HepG2 (cell line): Measurements from ENCODE around the gene RNF11. TPM values are rescaled to one million over a fixed set of nuclear protein-coding genes. Genes with fewer than 3 reads are reported as not detected.

Experiments
- ATAC-seq: fragments of 200-7000 bp; cut with Tn5 transposase; 3 replicates; pipeline ENCODE4 v1.9.1; 2020; ENCODE audit warnings: mild to moderate bottlenecking, moderate library complexity
- BruUV-seq: library from RNA; stranded (reverse); fragments of 400-500 nt; replicated peaks from 2 replicates; lab custom pipeline; 2021; lab: Mats Ljungman, UMichigan
- CTCF ChIA-PET: fragments of 300-600 bp; formaldehyde crosslinking; extraction: SDS; loops from one replicate; lab custom pipeline; 2021; ENCODE audit warnings: low total read pairs, inconsistent platforms, low intra/inter-chr PET ratio; lab: Yijun Ruan, JAX
- POLR2A ChIA-PET: fragments of 350-600 bp; sonication (Branson Sonifier 250); formaldehyde crosslinking; loops from one replicate; lab custom pipeline; 2020; ENCODE audit warnings: antibody characterized with exemption, inconsistent platforms; lab: Yijun Ruan, JAX
- DNase-seq: peaks from one replicate; pipeline ENCODE4 v3.0.0-alpha.2; 2015; ENCODE audit warnings: low spot score
- FAIRE-seq: peaks from 3 replicates; lab custom pipeline; 2011; peaks lifted over from hg19 to GRCh38; lab: Jason Lieb, UNC
- H2AFZ ChIP-seq: one replicate; pipeline ENCODE4 v1.6.1; 2011; ENCODE audit warnings: low read length, inconsistent platforms
- H3K27ac ChIP-seq: fragments of 300-600 bp; 3 replicates; pipeline ENCODE4 v1.8.0; 2011; ENCODE audit warnings: mixed run types, mild to moderate bottlenecking, mixed read lengths, low read length, inconsistent platforms; ENCODE audit not compliant: insufficient read depth; ENCODE audit errors: extremely low read length
- H3K27me3 ChIP-seq, 2 experiments: fragments of 200-600 bp in 1 of 2; 2 replicates in 1 of 2; 3 replicates in 1 of 2; pipeline versions ENCODE4 v1.6.0 to v1.8.0; 2011; ENCODE audit warnings: low read length in 2 of 2, mild to moderate bottlenecking in 2 of 2, moderate library complexity in 2 of 2, inconsistent platforms in 1 of 2; ENCODE audit not compliant: insufficient read depth in 2 of 2, control insufficient read depth in 1 of 2
- H3K36me3 ChIP-seq, 2 experiments: fragments of 200-600 bp in 1 of 2; replicated peaks in 1 of 2; 2 replicates in 1 of 2; 3 replicates in 1 of 2; pipeline versions ENCODE4 v1.5.1 to v1.8.0; 2011; ENCODE audit warnings: low read length in 2 of 2, inconsistent platforms in 1 of 2; ENCODE audit not compliant: insufficient read depth in 2 of 2, control insufficient read depth in 1 of 2
- H3K4me1 ChIP-seq: 2 replicates; pipeline ENCODE4 v1.5.1; 2012; ENCODE audit warnings: low read length, inconsistent platforms; ENCODE audit not compliant: insufficient read depth
- H3K4me2 ChIP-seq: 2 replicates; pipeline ENCODE4 v1.6.0; 2011; ENCODE audit warnings: low read depth, low read length, inconsistent platforms
- H3K4me3 ChIP-seq, 3 experiments: fragments of 200-600 bp in 1 of 3; sonication (generic), shearing (Covaris generic) in 1 of 3; replicated peaks in 1 of 3; 2 replicates each; pipeline ENCODE4 v1.5.1; 2011 to 2016; ENCODE audit warnings: low read length in 3 of 3, inconsistent platforms in 2 of 3, low read depth in 2 of 3, mild to moderate bottlenecking in 2 of 3, control low read depth in 1 of 3, mixed read lengths in 1 of 3; ENCODE audit not compliant: insufficient read depth in 1 of 3
- H3K79me2 ChIP-seq: one replicate; pipeline ENCODE4 v1.6.1; 2011; ENCODE audit warnings: low read length, inconsistent platforms; ENCODE audit not compliant: insufficient read depth
- H3K9ac ChIP-seq: 2 replicates; pipeline ENCODE4 v1.6.0; 2011; ENCODE audit warnings: mild to moderate bottlenecking, low read depth, low read length, inconsistent platforms; ENCODE audit not compliant: insufficient read depth
- H3K9me3 ChIP-seq: 2 replicates; pipeline ENCODE4 v1.5.1; 2012; ENCODE audit warnings: mild to moderate bottlenecking, low read length
- H4K20me1 ChIP-seq: 2 replicates; pipeline ENCODE4 v1.6.0; 2011; ENCODE audit warnings: inconsistent platforms, mild to moderate bottlenecking, low read length, moderate library complexity; ENCODE audit not compliant: insufficient read depth
- JUN ChIP-seq: sonication (generic); formaldehyde crosslinking; IDR thresholded peaks from 2 replicates; pipeline ENCODE4 v1.4.0; 2020; ENCODE audit warnings: mild to moderate bottlenecking, missing genetic modification reagents
- SIN3B ChIP-seq: fragments of 150-350 bp; IDR thresholded peaks from 2 replicates; pipeline ENCODE4 v1.6.1; 2014; ENCODE audit warnings: low read length
- ZFP62 ChIP-seq: sonication (generic); formaldehyde crosslinking; IDR thresholded peaks from 2 replicates; pipeline ENCODE4 v1.4.0; 2020; ENCODE audit warnings: missing genetic modification reagents
- ZMAT3 ChIP-seq: sonication (generic); formaldehyde crosslinking; conservative IDR thresholded peaks from 2 replicates; pipeline ENCODE4 v1.7.0; 2021; ENCODE audit warnings: missing genetic modification reagents
- ZNF230 ChIP-seq: sonication (generic); formaldehyde crosslinking; IDR thresholded peaks from 2 replicates; pipeline ENCODE4 v1.4.0; 2020; ENCODE audit warnings: mild to moderate bottlenecking, missing genetic modification reagents
- ZNF280B ChIP-seq: sonication (generic); formaldehyde crosslinking; IDR thresholded peaks from 2 replicates; pipeline ENCODE4 v1.5.0; 2020; ENCODE audit warnings: missing genetic modification reagents, mild to moderate bottlenecking, borderline replicate concordance
- ZNF33A ChIP-seq: sonication (generic); formaldehyde crosslinking; IDR thresholded peaks from 2 replicates; pipeline ENCODE4 v1.5.1; 2020; ENCODE audit warnings: missing genetic modification reagents, mild to moderate bottlenecking, moderate library complexity, borderline replicate concordance
- ZNF407 ChIP-seq: sonication (generic); formaldehyde crosslinking; IDR thresholded peaks from one replicate; pipeline ENCODE4 v1.5.1; 2020; ENCODE audit warnings: mild to moderate bottlenecking, missing genetic modification reagents; ENCODE audit errors: not compliant biosample characterization
- ZNF724P ChIP-seq: sonication (generic); formaldehyde crosslinking; IDR thresholded peaks from 2 replicates; pipeline ENCODE4 v1.8.0; 2022; ENCODE audit warnings: missing genetic modification reagents, borderline replicate concordance
- ZNF790 ChIP-seq: sonication (generic); formaldehyde crosslinking; IDR thresholded peaks from 2 replicates; pipeline ENCODE4 v1.8.0; 2022; ENCODE audit warnings: missing genetic modification reagents, mild to moderate bottlenecking, borderline replicate concordance
- WGBS: methylation state at CpG from one replicate; pipeline ENCODE4 v1.1.6; 2017; ENCODE audit warnings: low lambda C conversion rate; 5-methylcytosine and 5-hydroxymethylcytosine counted together
- in situ Hi-C: cut with HindIII; loops from 2 replicates; pipeline ENCODE4 v1.10.0; 2017; ENCODE audit warnings: low pct_unique_long_range_greater_than_20kb; ENCODE audit not compliant: extremely low pct_ligation_motif_present
- intact Hi-C: fragments of 100-400 bp; cut with micrococcal nuclease; formaldehyde crosslinking; loops from one replicate; pipeline ENCODE4 v1.10.0; 2022; ENCODE audit not compliant: unreplicated experiment
- polyA plus RNA-seq, 8 experiments: library from polyadenylated mRNA; depleted of rRNA in 3 of 8; stranded (reverse) in 7 of 8; unstranded in 1 of 8; fragments of >200 nt; fragmentation: Illumina TruSeq in 4 of 8; extraction: Trizol in 4 of 8; gene quantifications; 2 replicates each; pipeline versions ENCODE4 v1.2.1 to v1.2.3, GENCODE V29; 2011 to 2016; ENCODE audit warnings: low read depth in 4 of 8, missing spikeins in 1 of 8, mixed read lengths in 1 of 8; ENCODE audit not compliant: insufficient read depth in 1 of 8
- total RNA-seq, 5 experiments: library from RNA; depleted of rRNA; stranded (reverse); fragments of >200 nt; fragmentation: Illumina TruSeq; extraction: Trizol; gene quantifications; 2 replicates each; pipeline ENCODE4 v1.2.3, GENCODE V29; 2016; ENCODE audit warnings: low read depth in 1 of 5

The RNF11 gene
- total and polyA plus RNA-seq, 2 of the 13 experiments (the other 11 are each of a cell fraction or from before 2014, with no cell fraction given) = 41.2 to 48.8 TPM

- no peaks in the 10 kb centered on the region for H3K36me3 ChIP-seq
- H3K4me2 ChIP-seq = no peak overlapping the region
- no peaks in the 10 kb centered on the region for H3K79me2 ChIP-seq
- no peak for ATAC-seq
- H3K4me1 ChIP-seq = peaks cover 29% of the 10 kb centered on the region
- TF ChIP-seq ZMAT3 (CRISPR knock-in tag) = no peak
- TF ChIP-seq ZFP62 = no peak
- TF ChIP-seq ZNF724P (CRISPR knock-in tag) = no peak
- TF ChIP-seq, all 625 proteins: peak for 0
- no peak for FAIRE-seq
- H3K27ac ChIP-seq = no peak overlapping the region
- no peaks in the 10 kb centered on the region for H3K27me3 ChIP-seq
- intact Hi-C loops (no loop called here), in situ Hi-C loops (no loop called here)
- 67% methylated on average over 5 of the region's 5 CpGs for WGBS
- no peak overlapping the region for H2AFZ ChIP-seq
- ChIA-PET POLR2A (no interaction called here), CTCF (no interaction called here)
- no peaks in the 10 kb centered on the region for H3K9me3 ChIP-seq
- no peak overlapping the region for H3K4me3 ChIP-seq
- DNase-seq = no peak
- H3K9ac ChIP-seq = no peak overlapping the region
- BruUV-seq = no TSS peak
- H4K20me1 ChIP-seq = no peaks in the 10 kb centered on the region
Measured at GRCh38 chr1:51311826-51312225, 75.8 kb downstream of the RNF11 start.

- Histone ChIP-seq H3K4me2 (no peak overlapping the region), H3K27ac (no peak overlapping the region), H3K27me3 (no peaks in the 10 kb centered on the region), H3K4me3 (no peak overlapping the region), H3K9ac (no peak overlapping the region), H4K20me1 (no peaks in the 10 kb centered on the region), H3K79me2 (no peaks in the 10 kb centered on the region), H3K4me1 (peaks cover 30% of the 10 kb centered on the region), H3K9me3 (no peaks in the 10 kb centered on the region), H3K36me3 (no peaks in the 10 kb centered on the region), H2AFZ (no peak overlapping the region)
- intact Hi-C loops (no loop called here), in situ Hi-C loops (no loop called here)
- DNase-seq = no peak
- ATAC-seq = no peak
- CTCF ChIA-PET = no interaction called here
- POLR2A ChIA-PET = no interaction called here
- no peak for FAIRE-seq
- WGBS = 100% methylated on average over 1 of the region's 4 CpGs
- no TSS peak for BruUV-seq
- TF ChIP-seq ZNF790 (no peak), ZNF33A (CRISPR knock-in tag) (no peak), ZNF230 (CRISPR knock-in tag) (no peak), ZNF280B (CRISPR knock-in tag) (no peak), SIN3B (no peak), JUN (no peak), ZNF407 (no peak)
Measured at GRCh38 chr1:51312718-51313117, 76.6 kb downstream of the RNF11 start.
